Fibroblast of skin of left biceps (primary cell): ENCODE data around the gene WAC.

Source experiments
- DNase-seq, 2 experiments: peaks; one replicate each; pipeline ENCODE4 v3.0.0-alpha.2; 2013; ENCODE audit warnings: low read depth in 2 of 2

The WAC gene

DNA sequence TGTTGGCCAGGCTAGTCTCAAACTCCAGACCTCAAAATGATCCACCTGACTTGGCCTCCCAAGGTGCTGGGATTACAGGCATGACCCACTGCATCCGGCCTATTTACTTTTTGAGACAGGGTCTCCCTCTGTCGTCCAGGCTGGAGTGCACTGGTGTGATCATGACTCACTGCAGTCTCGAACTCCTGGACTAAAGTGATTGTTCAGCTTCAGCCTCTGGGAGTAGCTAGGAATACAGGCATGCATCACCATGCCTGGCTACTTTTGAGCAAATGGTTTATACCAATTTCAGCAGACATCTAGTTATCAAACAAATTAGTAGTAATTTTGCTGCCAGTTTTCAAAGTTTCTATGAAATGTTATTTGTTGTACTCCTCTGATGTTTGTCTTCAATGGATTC is 2.2 kb upstream of the WAC start:
- no peak for DNase-seq

DNA sequence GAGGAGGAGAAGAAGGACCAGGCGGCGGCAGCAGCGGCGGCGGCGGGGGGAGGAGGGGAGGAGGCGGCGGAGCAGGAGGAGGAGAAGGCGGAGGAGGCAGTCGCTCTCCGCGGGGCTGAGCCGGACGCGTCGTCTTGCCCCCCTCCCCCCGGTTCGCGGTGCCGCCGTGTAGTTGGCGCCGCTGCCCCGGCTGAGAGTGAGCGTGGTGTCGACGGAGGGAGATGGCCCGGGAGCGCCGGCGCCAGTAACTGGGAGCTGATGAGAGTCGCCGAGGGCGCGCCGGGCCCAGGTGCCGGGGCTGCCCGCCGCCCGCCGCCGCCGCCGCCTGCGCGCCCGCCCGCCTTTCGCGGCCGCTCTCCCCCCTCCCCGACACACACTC is 257 bp downstream of the WAC start:
- DNase-seq, result no peak

DNA sequence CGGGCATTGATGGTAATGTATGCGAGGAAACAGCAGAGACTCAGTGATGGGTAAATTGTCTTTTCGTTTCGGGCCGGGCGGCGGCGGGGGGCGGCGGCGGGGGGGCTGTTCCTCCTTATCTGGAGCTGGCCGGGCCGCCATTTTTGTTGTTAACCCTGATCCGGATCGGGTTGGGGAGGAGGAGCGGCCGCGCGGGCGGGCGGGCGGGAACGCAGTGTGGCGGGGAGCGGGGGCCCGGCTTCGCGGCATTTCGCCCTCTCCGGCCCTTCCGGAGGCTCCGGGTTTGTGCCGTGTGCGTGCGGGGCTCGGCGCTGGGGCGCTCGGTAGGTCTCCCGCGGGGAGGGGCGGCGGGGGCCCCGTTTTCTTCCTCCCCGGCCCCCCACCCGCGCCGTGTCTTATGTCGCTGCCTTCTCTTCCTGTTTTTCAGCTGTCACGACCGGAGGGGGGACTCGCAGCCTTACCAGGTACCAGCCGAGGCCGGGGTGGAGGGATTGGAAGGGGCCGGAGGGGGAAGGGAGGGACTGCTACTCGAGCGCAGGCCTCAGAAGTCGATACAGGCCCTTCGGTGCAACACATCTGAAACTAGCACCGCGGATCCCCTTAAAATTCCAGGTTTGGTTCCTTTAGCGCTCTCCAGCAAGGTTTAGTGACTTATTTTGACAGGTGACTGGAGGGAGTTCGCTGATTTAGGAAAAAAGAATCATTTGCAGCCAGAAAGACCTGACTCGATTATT is 820 bp downstream of the WAC start:
- no peak for DNase-seq

DNA sequence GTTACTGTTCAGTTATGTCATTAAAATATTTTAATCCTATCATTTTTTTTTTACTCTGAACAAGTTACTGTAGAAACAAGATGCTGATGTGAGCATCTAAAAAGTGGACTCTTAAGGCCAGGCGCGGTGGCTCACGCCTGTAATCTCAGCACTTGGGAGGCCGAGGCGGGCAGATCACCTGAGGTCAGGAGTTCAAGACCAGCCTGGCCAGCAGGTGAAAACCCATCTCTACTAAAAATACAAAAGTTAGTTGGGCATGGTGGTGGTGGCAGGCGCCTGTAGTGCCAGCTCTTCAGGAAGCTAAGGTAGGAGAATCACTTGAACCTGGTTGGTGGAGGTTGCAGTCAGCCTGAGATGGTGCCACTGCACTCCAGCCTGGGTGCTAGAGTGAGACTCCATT is 2.9 kb downstream of the WAC start:
- no peak for DNase-seq

DNA sequence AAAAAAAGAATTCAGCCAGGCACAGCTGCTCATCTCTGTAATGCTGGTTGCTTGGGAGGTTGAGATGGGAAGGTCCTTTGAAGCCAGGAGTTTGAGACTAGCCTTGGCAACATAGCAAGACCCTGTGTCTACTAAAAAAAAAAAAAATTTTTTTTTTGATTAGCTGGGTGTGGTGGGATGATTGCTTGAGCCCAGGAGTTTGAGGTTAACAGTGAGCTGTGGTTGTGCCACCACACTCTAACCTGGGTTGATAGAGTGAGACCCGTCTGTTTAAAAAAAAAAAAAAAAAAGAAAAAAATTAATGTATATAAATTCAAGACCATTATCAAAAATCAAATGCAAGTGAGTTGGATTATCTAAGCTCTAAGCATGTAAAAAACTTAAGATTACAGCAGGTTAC is 5.7 kb downstream of the WAC start:
- DNase-seq, result no peak

DNA sequence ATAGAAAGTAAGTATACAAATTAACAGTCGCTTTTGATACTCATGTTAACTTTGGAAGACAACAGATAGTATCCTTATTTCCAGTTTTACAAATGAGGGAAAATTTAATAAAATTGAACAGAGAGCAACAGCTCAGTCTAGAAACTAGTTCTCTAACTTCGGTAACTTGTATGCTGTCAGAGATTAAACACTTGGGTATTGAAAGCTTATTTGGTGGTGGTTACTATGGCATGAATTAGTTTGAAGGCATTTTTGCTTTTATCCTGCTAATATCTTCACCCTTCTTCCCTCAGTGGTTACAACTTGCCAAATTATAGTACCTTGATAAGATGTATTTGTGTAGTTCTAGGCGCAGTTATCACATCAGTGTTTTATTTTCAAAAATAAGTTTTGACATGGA is 7.2 kb downstream of the WAC start:
- no peak for DNase-seq

DNA sequence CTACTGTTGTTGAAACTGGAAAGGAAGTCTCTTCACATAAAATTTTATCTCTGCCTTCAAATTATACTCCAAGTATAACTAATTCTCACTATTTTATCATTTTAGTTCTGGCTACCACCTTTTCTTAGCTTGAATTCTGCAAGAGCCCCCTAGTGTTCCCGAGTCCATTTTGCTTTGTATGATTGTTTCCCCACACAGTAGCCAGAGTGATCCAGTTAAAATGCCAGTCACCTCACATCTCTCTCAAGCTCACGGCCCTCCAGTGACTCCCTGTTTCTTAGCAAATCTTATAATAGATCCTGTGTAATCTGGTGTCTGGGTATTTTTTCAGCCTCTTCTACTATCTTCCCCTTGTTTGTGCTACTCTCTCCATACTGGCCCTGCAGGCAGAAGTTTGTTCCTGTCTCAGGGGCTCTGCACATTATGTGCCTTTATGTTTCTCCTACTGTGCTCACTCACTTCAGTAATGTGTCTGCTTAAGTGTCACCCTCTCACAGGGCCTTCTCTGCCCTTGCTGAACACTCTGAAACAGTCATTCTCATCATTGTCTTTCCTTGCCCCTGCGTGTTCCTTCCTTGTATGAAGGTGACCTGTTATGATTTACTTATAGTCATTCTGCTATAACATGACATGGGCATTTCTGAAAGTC is 8.9 kb downstream of the WAC start:
- DNase-seq, result no peak

DNA sequence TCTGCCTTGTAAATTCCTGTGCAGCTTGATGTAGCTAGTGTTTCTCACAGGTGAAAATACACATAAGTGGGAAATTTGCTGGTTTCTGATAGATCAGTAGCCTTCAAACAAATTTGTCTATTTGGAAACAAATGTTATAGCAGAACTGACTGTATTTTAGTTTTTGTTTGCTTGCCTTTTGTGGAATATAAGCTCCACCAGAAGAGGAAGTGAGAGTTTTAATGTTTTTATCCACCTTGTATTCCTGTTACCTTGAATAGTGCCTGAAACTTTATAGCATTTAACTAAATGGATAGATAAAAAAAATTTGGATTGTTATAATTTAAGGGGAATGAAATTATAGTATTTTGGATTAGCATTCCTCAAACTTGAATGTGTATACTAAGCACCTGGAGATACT is 9.8 kb downstream of the WAC start:
- DNase-seq, result no peak

DNA sequence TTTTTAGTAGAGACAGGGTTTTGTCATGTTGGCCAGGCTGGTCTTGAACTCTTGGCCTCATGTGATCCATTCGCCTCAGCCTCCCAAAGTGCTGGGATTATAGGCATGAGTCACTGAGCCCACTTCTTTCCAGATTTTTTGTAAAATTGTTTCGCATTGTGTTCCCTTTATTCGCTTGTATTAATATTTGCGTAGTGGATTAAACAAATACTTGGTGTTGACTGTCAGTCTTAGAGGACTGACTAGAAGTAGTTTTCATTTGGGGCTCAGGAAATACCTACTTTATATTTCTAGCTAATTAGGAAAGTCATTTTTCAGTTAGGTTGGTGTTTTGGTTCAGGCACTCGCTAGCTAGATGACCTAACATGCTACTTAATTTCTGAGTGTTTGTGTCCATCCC is 11.1 kb downstream of the WAC start:
- DNase-seq, result no peak

DNA sequence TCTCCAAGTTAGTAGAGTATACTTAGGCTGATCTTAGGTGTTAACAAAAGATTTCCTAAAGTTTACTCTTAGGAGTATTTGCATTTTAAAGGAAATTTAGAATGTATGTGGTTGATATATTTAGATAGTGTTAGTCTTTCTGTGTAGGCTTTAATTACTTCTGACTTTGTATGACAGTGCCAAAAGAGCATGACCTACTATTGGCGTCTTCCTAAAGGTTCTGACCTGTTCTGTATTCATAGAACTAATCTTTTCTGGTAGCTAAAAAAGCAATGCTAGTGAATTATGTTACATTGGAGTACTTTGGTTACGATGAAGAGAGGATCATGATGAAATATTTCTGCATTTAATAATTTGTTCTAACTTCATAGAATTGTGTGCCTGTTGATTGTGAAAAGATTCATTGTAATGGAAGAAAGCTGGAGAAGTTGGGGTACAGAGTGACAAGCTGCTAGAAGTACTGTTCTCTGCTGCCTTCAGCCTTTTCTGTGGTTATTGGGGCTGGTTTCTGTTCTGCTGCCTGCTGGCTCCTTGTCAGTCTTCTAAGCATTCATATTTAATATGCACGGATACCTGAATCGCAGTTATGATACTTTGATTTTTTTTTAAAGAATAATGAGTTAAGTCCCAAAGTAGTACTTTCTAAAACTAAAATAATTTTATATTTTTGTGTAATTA is 13.2 kb downstream of the WAC start:
- no peak for DNase-seq

DNA sequence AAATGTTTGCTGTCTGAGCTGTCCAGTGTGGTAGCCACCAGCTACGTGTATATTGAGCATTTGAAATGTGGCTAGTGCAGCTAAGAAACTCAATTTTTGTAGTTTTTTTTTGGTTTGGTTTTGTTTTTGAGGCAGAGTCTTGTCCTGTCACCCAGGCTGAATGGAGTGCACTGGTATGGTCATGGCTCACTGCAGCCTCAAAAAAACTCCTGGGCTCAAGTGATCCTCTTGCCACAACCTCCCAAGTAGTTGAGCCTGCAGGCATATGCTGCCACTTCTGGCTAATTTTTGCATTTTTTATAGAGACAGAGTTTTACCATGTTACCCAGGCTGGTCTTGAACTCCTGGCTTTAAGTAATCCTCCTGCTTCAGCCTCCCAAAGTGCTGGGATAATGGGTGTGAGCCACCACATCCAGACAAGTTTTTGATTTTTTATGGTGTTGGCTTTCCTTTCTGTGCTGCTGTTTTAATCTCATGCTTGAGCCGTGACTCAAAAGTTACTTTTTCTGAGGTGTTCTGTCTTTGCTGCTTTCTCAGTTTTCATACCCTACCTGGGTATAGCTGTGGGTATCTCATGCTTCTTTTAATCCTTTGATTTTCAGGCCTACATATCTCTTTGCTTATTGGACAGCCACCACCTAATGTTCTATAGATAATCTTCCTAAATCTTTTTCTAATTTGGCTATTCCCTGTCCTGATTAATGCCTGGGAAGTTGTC is 16.0 kb downstream of the WAC start:
- DNase-seq, result no peak

DNA sequence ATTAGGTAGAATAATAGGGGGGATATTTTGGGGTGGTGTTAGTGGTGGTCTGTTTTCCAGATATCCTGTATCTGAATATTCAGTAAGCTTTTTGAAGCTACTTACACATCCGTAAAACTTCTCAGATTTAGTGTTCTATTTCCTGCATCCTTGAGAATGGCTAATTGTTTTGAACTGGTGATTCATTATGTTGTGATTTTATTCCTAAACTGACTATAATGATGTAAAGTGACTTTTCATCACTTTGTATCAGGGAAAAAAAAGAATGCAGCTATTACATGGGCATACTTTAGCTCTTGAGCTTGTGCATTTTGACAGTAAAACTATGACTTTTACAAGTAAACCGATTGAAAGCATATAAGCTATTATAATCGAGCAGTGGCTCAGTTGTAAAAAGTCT is 18.2 kb downstream of the WAC start:
- no peak for DNase-seq

DNA sequence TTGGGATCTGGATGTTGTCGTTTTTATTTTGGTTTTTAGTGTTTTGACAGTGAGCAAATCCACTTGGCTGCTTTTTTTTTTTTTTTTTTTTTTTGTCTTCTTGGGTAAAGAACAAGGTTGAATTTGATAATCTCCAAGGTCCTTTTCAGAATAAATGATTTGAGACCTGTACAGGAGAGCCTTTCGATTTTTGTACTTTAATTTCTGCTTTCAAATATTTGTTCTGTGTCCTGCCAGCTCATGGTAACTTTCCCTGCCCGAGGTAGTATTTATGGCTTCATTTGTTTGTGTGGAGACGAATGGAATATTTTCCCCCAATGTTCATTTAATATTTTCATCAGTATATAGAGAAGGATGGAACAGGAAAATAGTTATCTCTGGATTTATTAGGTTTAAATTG is 19.9 kb downstream of the WAC start:
- DNase-seq, result no peak

DNA sequence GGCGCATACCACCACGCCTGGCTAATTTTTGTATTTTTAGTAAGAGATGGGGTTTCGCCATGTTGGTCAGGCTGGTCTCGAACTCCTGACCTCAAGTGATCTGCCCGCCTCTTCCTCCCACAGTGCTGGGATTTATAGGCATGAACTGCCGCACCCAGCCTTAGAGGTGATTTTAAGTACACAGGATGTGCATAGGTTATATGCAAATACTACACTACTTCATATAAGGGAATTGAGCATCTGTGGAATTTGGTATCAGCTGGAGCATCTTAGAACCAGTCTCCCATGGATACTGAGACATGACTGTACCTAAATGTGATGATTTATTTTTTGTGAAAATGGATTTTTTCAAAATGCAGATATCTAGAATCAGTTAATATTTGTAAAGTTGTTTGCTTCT is 21.1 kb downstream of the WAC start:
- no peak for DNase-seq

DNA sequence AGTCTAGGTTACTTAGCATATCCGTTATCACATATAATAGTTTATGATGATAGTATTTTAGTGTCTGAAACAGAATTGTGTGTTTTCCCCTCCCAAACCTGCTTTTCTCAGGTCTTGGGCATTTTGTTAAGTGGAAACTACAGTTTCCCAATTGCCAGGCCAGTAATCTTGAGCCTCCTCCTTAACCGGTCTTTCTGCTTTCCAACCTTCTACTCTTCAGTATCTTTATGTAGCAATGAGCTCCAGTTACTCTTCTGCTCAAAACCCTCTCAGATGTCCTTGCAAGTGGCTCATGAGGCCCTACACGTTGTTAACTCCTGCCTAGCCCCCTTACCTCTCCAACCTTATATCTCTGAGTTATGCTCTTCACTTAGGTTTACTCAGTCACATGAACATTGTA is 22.0 kb downstream of the WAC start:
- DNase-seq, result no peak

DNA sequence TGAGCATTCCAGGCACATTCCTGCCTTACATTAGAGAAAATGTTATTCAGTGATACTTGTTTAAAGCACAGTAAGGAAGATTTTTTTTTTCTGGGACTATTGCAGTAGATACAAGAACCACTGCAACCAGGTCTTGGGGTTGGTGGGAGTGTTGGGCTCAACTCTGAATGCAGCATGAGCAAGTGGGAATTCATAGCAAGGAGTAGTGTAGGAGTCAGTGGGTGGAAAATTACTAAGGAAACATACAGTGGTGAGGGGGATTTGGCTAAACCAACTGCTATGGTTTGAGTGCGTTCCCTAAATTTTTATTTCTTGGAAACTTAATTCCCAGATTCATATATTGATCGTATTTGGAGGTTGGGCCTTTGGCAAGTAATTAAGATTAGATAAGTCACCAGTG is 22.4 kb downstream of the WAC start:
- DNase-seq, result no peak

DNA sequence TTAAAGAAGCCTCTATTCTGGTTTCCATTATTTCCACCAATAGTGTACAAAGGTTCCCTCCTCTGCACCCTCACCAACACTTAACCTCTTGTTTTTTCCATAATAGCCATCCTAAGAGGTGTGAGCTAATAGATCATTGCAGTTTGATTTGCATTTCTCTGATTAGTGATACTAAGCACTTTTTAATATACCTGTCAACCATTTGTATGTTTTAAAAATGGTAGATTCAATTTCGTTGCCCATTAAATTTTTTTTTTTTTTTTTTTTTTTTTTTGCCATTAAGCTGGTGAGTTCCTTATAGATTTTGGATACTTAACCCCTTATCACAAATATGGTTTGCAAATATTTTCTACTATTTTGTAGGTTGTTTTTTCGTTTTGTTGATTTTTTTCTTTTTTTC is 23.2 kb downstream of the WAC start:
- DNase-seq, result no peak

DNA sequence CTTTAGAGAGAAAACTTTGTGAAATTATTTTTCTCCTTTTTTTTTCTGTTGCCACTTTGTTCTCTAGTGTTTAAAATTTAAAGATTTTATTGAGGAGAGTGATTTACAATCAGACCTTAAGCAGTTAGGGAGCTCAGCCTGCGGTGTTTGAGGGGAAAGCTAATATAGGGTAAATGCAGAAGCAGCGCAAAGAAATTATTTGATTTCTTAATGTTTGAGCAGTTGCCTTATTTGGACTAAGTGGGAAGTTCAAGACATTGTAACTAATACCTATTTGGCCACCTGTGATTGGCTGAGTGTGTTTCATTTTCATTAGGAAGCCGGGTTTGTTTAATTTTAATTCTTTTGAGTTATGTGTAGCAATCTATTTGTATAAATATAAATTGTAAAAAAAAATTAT is 25.3 kb downstream of the WAC start:
- no peak for DNase-seq

DNA sequence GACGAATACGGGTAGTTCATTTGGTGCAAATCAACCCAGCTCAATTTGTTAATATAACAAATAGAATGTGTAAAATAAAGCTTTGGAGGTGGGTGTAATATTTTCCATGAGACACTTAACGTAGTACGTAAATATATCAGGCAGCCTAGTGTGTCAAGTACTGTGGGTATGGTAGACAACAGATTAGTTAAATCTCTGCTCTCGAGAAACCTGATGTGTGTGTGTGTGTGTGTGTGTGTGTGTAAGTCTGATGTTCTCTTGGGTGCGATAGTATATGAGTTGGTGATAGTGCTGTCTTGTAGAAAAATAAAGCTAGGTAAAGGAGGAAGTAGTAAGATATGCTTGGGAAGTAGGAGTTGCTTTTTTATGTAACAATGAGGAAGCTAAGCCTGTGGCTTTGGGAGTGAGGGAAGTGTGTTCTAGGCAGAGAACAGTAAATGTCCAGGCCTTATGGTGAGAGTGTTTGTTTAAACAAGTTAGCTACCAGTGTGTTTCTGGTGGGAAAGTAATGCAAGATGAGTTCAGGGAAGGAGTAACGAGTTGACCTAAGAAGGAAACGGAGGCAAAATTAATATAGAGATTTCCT is 26.1 kb downstream of the WAC start:
- DNase-seq, result no peak

DNA sequence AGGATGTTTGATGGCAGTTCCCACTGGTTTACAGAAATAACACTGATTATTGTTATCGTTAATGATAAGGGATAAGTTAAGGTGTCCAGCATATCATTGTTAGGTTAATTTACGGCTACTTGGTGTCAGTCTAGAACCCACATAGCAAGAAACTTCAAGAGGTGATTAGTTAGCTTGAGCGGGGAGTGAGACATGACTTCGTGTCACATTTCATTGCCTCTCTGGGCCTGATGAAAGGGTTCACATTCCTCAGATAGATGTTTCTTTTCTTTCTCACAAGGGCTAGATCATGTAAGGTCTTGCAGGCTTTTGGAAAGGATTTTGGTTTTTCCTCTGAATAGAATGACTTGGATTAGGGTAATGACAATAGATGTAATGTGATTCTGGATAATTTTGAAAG is 26.7 kb downstream of the WAC start:
- no peak for DNase-seq

DNA sequence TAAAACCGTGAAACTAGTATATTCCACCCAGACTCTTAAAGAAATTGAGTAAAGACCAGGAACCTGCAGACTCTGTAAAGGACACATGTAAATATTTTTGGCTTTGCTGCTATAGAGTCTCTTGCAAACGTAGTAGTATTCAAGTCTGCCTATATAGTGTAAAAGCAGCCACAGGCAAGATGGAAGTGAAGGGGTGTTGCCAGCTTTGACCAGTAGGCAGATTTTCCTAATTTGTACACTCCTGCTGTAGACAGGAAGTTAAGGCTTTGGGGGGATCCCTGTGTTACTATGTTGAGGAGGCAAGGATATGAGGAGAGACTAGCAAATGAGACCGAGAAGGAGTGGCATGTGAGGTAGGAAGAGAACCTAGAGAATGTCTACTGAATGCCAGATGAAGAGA is 27.7 kb downstream of the WAC start:
- no peak for DNase-seq

DNA sequence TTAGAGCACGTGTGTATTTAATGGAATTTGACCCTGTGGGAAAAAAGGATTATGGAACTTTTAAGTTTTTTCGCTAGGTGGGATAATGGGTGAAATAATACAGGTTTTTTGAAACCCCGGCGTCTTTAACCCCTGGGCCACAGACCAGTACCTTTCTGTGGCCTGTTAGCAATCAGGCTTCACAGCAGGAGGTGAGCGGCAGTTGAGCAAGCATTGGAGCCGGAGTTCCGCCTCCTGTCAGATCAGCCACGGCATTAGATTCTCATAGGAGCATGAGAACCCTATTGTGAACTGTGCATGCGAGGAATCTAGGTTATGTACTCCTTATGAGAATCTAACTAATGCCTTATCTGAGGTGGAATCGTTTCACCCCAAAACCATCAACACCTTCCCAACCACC is 28.6 kb downstream of the WAC start:
- DNase-seq, result no peak
